Esophagus mucosa (tissue), 1 donor: ENCODE data around the gene RTF2. TPM values are rescaled to one million over a fixed set of nuclear protein-coding genes. Genes with fewer than 3 reads are reported as not detected.

ENCODE experiments used
- ATAC-seq: fragments of 200-7000 bp; cut with Tn5 transposase; one replicate; pipeline ENCODE4 v1.9.1; 2020
- total RNA-seq: library from RNA; stranded (reverse); gene quantifications from one replicate; pipeline ENCODE4 v1.2.4, GENCODE V29; 2023
- donor health status: DM: yes; HTN: yes; CAD: no.

The RTF2 gene, protein sequence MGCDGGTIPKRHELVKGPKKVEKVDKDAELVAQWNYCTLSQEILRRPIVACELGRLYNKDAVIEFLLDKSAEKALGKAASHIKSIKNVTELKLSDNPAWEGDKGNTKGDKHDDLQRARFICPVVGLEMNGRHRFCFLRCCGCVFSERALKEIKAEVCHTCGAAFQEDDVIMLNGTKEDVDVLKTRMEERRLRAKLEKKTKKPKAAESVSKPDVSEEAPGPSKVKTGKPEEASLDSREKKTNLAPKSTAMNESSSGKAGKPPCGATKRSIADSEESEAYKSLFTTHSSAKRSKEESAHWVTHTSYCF
- 51.0 TPM for total RNA-seq

- peak; percentile 100 for ATAC-seq
These were observed at the start of gene RTF2 for GRCh38 chr20:56468316-56469076. RTF2 (plus strand) TSS chr20:56468627; CDS start chr20:56468698, 71 bp downstream.

- ATAC-seq, result no peak
These were observed 48.4 kb upstream of the RTF2 start for GRCh38 chr20:56420028-56420427.

DNA sequence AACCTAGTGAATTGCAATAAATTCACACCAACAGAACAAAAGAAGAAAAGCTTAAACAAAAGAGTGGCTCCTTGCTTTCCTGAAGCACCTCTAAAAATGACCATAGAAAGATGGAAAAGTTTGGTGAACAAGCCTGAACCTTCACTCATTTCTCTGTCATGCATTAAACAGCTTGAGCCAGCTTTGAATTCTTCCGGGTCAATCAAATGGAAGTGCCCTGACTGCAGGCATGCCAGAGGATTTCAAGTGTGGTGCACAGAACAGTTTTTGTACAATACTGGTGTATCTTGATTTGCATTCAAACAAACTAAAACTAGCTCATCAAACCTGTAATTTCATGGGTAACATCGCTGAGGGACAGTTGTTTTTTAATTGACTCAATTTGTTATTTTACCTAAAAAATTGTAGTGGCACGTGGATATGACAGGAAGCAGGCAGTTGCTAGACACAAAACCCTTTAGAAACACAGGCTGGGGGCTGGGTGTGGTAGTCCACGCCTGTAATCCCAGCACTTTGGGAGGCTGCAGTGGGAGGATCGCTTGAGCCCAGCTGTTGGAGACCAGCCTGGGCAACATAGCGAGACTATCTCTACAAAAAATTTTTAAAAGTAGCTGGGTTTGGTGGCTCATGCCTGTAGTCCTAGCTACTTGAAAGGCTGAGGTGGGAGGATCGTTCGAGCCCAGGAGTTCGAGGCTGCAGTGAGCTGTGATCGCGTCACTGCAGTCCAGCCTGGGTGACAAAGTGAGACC lies 47.3 kb upstream of the RTF2 start:
- ATAC-seq, result no peak

GRCh38 chr20:56422076-56422823 lies 46.2 kb upstream of the RTF2 start:
- ATAC-seq, result no peak

DNA sequence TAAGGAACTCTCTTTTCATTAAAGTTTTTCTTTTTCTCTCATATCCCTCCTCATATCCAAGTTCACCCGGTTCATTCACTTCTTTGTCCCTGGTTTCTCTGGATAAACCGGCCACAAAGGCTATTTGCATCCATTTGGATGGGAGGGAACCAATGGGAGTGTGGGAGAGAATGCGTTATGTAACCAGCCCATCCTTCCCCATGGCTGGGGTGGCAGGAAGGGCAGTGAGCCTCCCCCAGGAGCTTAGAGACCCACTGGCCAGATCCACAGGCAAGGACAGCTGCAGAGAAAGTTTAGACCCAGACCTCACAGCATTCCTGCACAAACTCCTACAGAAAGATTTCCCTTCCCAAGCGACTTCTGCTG lies 45.6 kb upstream of the RTF2 start:
- ATAC-seq, result no peak

- ATAC-seq, result no peak
These were observed 45.2 kb upstream of the RTF2 start for GRCh38 chr20:56423211-56423610.

DNA sequence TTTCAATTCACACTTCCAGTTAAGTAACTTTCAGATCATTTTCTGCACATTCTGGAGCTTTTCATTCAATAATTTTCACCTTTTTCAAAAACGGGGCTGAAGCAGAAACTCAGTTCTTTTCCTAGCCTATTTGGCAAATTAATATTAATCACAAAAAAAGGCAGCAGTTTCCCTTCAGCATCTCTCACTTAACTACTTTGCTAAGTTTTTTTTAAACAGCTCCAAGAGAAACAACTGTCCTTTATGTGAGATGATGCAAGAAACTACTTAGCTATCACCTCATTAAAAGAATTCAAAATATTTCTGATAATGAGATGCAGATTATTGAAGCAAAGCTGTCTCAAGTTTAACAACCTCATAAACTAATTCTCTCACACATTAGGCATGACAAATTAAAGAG lies 44.5 kb upstream of the RTF2 start:
- ATAC-seq, result no peak

- no peak for ATAC-seq
These were observed 43.5 kb upstream of the RTF2 start for GRCh38 chr20:56424931-56425330.

DNA sequence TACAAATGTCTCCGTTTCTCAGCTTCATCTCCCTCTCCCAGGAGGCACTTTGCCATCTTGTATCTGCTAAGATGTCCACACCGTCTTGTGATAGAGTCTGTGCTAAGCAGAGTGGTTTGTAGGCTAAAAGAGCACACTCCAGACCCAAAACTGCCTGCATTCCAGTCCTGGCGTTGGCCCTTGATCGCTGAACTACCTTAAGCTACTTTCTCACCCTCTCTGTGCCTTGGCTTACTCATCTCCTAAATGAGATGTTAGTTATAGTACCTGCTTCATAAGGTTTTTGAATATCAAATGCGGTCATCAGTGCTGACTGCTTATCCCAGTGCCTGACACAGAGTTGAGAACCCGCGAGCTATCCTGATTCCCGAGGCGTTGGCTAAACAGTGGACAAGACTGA lies 42.4 kb upstream of the RTF2 start:
- ATAC-seq, result no peak

GRCh38 chr20:56426926-56427325 lies 41.5 kb upstream of the RTF2 start:
- ATAC-seq, result no peak

GRCh38 chr20:56427797-56428196 lies 40.6 kb upstream of the RTF2 start:
- ATAC-seq, result no peak

GRCh38 chr20:56428410-56428809 lies 40.0 kb upstream of the RTF2 start:
- peak; percentile 64 for ATAC-seq

DNA sequence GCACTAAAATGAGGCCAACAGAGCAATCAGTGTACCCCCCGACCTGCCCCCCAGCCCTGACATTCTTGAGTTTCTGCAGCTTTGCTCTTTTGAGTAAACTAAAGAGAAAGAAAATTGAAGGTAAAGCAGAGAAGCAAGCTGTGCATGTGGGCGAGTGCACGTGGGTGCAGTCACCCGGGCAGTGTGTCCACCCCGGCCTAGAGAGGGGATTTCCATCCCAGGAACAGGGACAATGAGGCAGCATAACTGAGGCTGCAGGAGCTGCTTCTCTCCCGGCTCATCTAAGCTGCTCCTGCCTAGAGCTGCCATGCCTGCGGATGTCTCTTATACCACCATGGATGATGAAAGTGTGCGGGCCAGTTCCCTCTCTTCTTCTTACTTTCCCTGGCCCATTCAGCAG lies 39.5 kb upstream of the RTF2 start:
- no peak for ATAC-seq

GRCh38 chr20:56429502-56429901 lies 38.9 kb upstream of the RTF2 start:
- no peak for ATAC-seq

GRCh38 chr20:56429941-56430340 lies 38.5 kb upstream of the RTF2 start:
- ATAC-seq, result no peak

DNA sequence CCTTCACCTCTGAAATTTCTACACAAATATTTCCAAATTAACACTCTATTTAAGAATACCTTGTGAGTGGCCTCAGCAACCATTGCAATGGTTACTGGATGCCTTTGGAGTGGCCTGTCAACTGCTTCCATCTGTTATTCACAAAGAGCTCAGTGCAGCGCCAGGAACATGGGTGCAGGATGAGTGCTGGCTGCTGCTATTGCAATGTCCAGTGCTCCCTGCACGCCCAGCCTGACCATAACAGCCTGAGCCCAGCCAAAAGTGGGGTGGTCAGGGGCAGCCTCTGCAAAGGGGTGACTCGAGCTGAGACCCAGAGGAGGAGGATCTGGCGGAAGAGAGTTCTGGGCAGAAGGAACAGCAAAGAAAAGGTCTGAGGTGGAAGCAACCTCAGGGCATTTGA lies 38.0 kb upstream of the RTF2 start:
- no peak for ATAC-seq

DNA sequence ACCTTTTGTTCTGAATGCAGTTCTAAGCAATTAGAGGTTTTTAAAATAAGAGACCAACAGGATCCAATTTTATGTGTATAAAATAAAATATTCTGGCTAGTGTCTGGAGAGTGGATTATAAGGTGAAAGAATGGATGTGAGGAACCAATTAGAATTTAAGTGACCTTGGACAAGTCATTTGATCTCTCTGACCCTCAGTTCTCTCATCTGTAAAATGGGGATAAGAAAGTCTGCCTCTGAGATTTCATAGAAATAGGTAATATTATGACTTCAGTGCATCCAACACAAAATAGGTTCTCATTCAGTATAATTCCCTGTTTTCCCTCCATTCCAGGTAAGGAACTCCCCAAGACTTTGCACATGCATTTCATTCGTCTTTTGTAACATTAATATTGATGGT lies 37.5 kb upstream of the RTF2 start:
- no peak for ATAC-seq

DNA sequence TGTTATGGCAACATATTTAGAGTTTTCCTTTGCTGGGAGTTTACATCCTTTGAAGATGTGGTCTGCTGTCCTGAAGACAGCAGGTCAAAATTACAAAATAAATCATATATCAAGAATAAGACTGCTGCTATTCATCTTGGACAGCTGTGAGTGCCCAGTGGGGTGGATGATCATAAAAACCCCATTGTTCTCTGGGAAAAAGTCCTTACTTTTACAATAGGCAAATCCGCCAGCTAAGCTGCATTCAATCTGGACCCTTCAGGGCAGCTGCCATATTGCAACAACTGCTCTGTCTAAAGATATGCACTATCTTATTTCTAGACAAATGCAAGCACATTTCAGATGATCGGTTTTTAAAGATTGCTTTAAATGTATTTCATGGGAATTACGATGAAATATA lies 37.0 kb upstream of the RTF2 start:
- no peak for ATAC-seq

GRCh38 chr20:56433221-56433879 lies 35.1 kb upstream of the RTF2 start:
- ATAC-seq, result no peak

GRCh38 chr20:56433880-56434255 lies 34.6 kb upstream of the RTF2 start:
- ATAC-seq, result no peak

GRCh38 chr20:56437196-56437960 lies 31.0 kb upstream of the RTF2 start:
- ATAC-seq, result no peak

- ATAC-seq, result no peak
These were observed 30.1 kb upstream of the RTF2 start for GRCh38 chr20:56438284-56438683.
